HG02870 (cell line): Measurements from ENCODE around the gene OR2K2.
"Not testable (repeated sequence)": the region's sequence is repeated elsewhere in the genome, so short reads cannot be mapped to it uniquely, and the experiment has no call there.

Experiments used
- ATAC-seq: cut with Tn5 transposase; IDR thresholded peaks from one replicate; pipeline ENCODE4 v1.9.1; 2021; ENCODE audit warnings: mild to moderate bottlenecking, moderate library complexity; ENCODE audit not compliant: unreplicated experiment

OR2K2 gene

DNA sequence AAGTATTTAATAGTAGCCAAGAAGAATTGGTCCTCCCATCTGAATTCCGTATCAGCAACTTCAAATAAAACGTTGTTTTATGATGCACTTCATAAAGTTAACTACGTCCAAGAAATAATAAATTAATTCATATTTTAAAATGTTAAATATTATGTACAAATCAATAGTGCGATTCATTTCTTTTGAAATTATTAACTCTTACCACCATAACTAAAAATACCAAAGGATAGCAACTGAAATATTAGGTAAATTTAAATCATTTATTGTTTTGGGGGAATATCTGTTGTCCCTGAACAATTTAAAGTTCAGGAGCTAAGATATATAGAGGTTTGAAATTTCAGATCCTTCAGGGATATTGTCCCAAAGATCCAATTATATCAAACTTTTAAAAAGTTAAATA lies at the start of gene OR2K2:
Gene OR2K2 (minus strand): TSS at position 101 of the 400 bp plus-strand sequence. CDS start 1,791 bp downstream, outside the sequence.
- no peak for ATAC-seq

- no peak for ATAC-seq
Observed at GRCh38 chr9:111375817-111376564, 46.0 kb upstream of the OR2K2 start.

DNA sequence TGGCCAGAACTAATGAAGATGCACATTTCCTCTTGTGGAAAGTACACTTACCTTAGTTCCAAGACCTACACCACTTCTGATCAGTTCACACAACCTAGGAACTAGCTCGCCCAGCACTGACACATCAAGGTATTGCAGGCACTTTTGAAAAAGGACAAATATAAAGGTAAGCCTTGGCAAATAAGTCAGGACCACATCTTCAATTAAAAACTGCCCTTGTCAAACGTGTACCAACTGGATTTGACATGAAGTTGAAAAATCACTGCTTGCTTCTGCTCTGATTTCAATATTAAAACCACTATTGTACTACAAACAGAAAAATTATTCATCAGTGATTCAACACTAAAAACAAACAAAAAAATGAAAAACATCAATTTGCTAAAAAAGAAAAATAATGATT lies 45.0 kb upstream of the OR2K2 start:
- no peak for ATAC-seq

- no peak for ATAC-seq
Observed at GRCh38 chr9:111372297-111372696, 42.3 kb upstream of the OR2K2 start.

DNA sequence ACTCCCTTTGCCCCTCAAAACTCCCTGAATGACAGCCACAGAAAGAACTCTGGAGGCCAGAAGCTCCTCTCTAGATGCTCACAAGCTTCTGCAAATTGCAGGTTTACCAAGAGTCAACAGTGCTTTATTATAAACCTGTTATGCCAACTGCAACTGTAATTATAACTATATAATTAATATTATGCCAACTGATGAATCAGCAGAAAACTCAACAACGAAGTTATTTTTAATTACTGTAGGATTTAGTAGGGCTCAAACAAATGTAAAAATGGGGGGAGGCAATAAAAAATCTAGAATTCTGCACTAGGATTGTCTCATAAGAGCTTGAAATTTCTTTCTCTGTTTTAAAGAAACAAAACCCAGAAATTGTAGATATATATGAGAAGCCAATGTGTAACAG lies 37.0 kb upstream of the OR2K2 start:
- ATAC-seq = no peak

GRCh38 chr9:111362526-111362925 lies 32.5 kb upstream of the OR2K2 start:
- no peak for ATAC-seq

DNA sequence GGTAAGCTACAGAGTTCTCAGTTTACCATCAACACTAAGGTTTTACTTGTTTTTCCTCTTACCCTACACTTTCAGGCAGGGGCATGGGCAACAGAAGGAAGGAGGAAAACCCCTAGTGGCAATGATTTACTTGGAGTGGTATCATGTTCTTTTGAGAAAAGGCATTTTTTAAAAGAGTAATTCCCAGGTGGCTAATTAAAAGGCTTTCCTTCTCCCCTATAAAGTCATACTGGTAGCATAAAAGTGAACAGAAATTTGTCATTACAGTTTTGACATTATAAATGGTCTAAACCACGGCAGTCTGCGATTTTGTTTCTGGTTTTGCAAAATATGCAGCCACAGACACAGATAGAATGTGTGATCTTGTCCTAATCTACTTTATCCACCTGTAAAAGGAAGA lies 30.9 kb upstream of the OR2K2 start:
- ATAC-seq = no peak

DNA sequence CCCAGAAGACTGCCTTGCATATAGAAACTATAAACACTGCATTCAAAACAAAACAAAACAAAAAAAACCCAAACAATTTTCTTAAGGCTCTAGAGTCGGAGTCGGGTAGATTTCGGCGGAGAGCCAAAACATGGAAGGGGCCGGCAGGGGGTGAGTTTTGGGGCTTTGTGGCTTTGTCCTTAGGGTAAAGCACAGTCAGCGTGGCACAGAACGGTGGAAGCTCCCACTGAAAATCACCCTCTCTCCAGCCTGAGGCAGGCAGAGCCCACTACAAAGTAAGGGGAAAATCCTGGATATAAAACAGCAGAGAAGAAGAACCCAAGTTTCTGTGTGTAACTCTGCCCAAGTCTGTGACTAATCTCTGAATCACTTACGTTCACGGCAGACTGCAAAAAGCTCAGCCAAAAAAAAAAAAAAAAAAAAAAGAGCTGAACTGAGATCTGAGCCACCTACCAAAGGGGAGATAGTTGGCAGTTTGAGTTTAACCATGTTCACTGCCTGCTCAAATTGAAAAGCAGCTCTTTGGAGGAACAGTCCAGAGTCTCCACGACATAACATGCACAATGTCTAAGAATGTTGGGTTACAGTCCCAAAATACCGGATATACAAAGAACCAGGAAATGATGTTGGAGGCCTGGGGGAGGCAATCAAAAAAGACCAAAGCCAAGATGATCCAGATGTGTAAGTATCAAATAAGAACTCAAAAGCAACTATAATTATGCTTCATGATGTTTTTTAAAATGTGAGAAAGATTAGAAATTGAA lies 26.6 kb upstream of the OR2K2 start:
- no peak for ATAC-seq

DNA sequence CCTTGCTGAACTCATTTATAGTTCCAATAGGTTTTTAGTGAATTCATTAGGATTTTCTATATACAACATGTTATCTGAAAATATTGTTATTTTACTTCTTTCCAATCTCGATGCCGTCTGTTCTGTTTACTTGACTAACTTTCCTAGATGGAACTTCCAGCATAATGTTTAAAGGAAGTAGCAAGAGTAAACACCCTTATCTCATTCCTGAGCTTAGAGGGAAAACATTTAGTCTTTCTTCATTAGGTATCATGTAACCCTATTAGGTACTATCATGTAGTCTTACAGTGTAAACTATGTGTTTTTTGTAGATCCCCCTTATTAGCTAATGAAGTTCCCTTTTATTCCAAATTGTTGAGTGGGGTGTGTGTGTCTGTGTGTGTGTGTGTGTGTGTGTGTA lies 22.5 kb upstream of the OR2K2 start:
- ATAC-seq = no peak

DNA sequence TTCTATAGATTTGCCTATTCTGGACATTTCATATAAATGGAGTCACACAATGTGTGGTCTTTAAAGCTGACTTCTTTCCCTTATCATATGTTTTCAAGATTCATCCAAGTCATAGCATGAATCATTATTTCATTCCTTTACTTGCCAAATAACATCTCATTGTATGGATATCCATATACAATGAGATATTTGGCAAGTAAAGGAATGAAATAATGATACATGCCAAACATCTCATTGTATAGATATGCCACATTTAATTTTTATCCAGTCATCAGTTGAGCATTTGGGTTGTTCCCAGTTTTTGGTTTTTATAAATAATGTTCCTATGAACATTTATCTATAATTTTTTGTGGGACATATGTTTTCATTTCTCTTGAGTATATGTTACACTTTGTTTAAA lies 20.5 kb upstream of the OR2K2 start:
- no peak for ATAC-seq

- no peak for ATAC-seq
Observed at GRCh38 chr9:111349766-111350165, 19.7 kb upstream of the OR2K2 start.

DNA sequence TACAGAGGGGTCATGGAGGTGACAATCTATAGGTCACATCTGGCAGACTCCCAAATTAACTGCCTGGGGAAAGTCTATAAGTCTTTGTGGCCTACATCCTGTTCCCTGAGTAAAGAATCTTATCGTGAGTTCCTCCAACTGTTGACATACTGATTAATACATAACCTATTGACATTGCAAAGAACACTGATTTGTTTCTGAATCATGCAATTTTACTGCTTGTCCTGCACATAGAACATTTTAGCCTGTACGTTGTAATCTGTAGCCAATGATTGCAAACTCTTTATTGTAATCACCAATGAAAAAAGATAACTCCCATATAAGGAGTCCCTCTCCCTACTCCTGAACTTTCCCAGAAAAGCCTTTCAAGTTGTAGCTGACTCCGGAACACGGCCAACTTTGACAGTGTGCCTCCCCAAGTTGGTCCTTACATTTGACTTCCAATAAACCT lies 18.8 kb upstream of the OR2K2 start:
- ATAC-seq = no peak

GRCh38 chr9:111334318-111334863 lies 4.4 kb upstream of the OR2K2 start:
- not testable (repeated sequence) for ATAC-seq

DNA sequence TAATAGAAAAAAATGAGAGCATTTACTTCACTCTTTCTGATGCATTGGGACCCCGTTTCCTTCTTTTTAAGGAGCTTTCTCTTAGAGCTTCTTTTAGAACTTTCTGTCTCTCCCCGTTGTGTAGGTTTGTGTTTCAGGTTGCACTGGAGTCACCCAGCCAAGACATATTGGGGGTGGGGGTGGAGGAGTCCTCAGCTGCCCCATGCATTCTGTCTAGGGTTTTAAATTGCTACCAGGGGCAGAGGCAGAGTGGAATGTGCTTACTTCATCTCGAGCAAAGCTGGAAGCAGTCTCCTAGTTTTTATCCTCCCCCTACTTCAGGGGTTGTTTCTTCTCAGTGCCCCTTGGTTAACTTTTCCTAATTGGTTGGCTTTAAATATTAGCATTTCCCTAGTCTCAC lies 9.4 kb downstream of the OR2K2 start:
- no peak for ATAC-seq

DNA sequence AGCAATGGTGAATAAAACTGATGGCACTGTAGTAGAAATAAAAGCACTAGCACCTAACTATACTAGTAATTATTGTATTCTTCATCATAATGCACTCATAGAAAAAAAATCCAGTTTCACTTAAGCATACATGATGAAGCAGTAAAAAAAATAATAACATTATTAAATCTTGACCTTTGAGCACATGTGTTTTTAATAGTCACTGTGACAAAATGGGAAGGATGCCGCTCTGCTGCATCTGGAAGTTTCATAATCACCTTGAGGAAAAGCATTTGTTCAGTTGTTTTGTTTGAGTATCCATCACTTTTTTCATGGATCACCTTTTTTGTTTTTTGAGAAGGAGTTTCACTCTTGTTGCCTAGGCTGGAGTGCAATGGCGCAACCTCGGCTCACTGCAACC lies 13.2 kb downstream of the OR2K2 start:
- no peak for ATAC-seq

- no peak for ATAC-seq
Observed at GRCh38 chr9:111305914-111306313, 24.1 kb downstream of the OR2K2 start.

- not testable (repeated sequence) for ATAC-seq
Observed at GRCh38 chr9:111304000-111304399, 26.0 kb downstream of the OR2K2 start.

DNA sequence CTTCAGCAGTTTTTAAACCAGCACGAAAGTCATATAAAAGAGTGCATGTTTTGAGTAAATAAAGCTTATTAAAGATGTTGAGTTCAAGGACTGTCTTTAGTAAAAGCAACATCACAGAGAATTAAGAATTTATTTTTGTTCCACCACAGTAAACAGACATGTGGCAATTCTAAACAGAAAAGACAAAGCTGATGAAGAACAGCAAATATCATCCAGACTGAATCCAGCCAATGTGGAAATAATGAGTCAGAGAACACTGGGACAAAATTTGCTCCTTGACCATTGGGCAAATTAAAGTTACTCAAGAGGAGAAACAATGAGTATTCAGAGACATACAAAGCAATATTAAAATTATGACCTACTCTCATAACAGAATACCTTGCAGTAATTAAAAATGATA lies 28.8 kb downstream of the OR2K2 start:
- no peak for ATAC-seq

- ATAC-seq = no peak
Observed at GRCh38 chr9:111300140-111300735, 29.8 kb downstream of the OR2K2 start.

DNA sequence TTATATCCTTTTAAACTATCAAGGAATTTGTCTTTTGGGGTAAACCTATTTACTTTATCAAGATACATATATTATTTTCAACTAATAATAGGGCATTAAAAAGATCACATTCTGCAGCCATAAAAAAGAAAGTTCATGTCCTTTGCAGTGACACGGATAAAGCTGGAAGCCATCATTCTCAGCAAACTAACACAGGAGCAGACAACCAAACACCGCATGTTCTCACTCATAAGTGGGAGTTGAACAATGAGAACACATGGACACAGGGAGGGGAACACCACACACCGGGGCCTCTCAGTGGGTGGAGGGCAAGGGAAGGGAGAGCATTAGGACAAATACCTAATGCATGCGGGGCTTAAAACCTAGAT lies 30.4 kb downstream of the OR2K2 start:
- ATAC-seq = not testable (repeated sequence)

GRCh38 chr9:111298731-111299598 lies 31.1 kb downstream of the OR2K2 start:
- no peak for ATAC-seq
